B cell (primary cell): ENCODE data around the gene MIOS.

Experiments used
- EZH2 ChIP-seq: IDR thresholded peaks from 2 replicates; pipeline ENCODE4 v1.6.1; 2012; ENCODE audit warnings: borderline replicate concordance, low read depth, mild to moderate bottlenecking, moderate library complexity, low read length; ENCODE audit not compliant: insufficient read depth, poor library complexity, severe bottlenecking
- TF ChIP-seq, protein P1 (sequence below): fragments of 200-600 bp; IDR thresholded peaks from one replicate; pipeline ENCODE4 v1.8.0; 2022; ENCODE audit warnings: antibody characterized with exemption, mild to moderate bottlenecking

DNA sequence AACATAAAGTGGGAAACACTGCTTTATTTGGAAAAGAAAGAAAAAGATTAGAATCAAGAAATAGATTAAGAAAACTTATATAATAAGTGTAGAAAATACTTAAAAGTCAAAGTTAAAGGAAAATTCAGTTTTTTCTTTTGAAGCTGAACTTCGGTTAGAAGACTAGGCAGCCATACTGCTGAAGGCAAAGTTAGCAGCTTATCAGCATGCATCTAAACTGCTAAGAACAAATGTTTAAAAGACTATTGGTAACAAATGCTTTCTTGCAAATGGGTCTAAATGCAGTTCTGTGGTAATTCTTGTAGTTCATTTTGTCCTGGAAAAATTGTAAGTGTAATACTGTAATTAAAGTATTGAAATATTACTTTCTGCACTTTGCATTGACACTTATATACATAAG is 18.0 kb downstream of the MIOS start:
- TF ChIP-seq, protein P1, sequence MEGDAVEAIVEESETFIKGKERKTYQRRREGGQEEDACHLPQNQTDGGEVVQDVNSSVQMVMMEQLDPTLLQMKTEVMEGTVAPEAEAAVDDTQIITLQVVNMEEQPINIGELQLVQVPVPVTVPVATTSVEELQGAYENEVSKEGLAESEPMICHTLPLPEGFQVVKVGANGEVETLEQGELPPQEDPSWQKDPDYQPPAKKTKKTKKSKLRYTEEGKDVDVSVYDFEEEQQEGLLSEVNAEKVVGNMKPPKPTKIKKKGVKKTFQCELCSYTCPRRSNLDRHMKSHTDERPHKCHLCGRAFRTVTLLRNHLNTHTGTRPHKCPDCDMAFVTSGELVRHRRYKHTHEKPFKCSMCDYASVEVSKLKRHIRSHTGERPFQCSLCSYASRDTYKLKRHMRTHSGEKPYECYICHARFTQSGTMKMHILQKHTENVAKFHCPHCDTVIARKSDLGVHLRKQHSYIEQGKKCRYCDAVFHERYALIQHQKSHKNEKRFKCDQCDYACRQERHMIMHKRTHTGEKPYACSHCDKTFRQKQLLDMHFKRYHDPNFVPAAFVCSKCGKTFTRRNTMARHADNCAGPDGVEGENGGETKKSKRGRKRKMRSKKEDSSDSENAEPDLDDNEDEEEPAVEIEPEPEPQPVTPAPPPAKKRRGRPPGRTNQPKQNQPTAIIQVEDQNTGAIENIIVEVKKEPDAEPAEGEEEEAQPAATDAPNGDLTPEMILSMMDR = no peak
- no peak for TF ChIP-seq EZH2
